ENCODE data around the gene GPRASP3. TPM values are rescaled to one million over a fixed set of nuclear protein-coding genes. Genes with fewer than 3 reads are reported as not detected.
"Not testable (repeated sequence)": the region's sequence is repeated elsewhere in the genome, so short reads cannot be mapped to it uniquely, and the experiment has no call there.

The GPRASP3 gene
- total RNA-seq, 1 experiment from 2014 or later, result 0.56 TPM

GRCh38 chrX:102711872-102712215 lies 8.7 kb upstream of the GPRASP3 start:
- H3K27ac ChIP-seq (ENCODE audit: low read length), result no peak overlapping the region
- H4K20me1 ChIP-seq (ENCODE audit: insufficient read depth, low read depth, low read length), result no peaks in the 10 kb centered on the region
- no peaks in the 10 kb centered on the region for H3K9me3 ChIP-seq (ENCODE audit: low read length)
- H3K4me3 ChIP-seq (ENCODE audit: low read length), result no peak overlapping the region
- no peaks in the 10 kb centered on the region for H3K9me2 ChIP-seq (replicated peaks; ENCODE audit: insufficient read depth, low read length)
- no peak for DNase-seq
- no peaks in the 10 kb centered on the region for H3K27me3 ChIP-seq (ENCODE audit: low read length)
- no peak overlapping the region for H3K4me2 ChIP-seq (ENCODE audit: low read depth, low read length, poor library complexity, severe bottlenecking)
- no peak overlapping the region for H3K9ac ChIP-seq (ENCODE audit: low read length)
- H3K79me2 ChIP-seq (ENCODE audit: low read length), result no peaks in the 10 kb centered on the region
- no peaks in the 10 kb centered on the region for H3K4me1 ChIP-seq (ENCODE audit: low read length)
- H3K36me3 ChIP-seq (ENCODE audit: insufficient read depth, low read length), result no peaks in the 10 kb centered on the region
- H2AFZ ChIP-seq (ENCODE audit: low read length), result no peak overlapping the region

GRCh38 chrX:102712216-102712966 lies 8.2 kb upstream of the GPRASP3 start, which contains the start of gene GPRASP2:
GPRASP2 (plus strand) TSS chrX:102712448; CDS start chrX:102714870, 2,422 bp downstream.
- no peaks in the 10 kb centered on the region for H3K9me3 ChIP-seq (ENCODE audit: low read length)
- no peaks in the 10 kb centered on the region for H3K79me2 ChIP-seq (ENCODE audit: low read length)
- DNase-seq, result no peak
- H3K27ac ChIP-seq (ENCODE audit: low read length), result no peak within 1 kb of the TSS
- no peaks in the 10 kb centered on the region for H3K4me1 ChIP-seq (ENCODE audit: low read length)
- no peaks in the 10 kb centered on the region for H3K36me3 ChIP-seq (ENCODE audit: insufficient read depth, low read length)
- H3K4me2 ChIP-seq (ENCODE audit: low read depth, low read length, poor library complexity, severe bottlenecking), result no peak within 1 kb of the TSS
- no peaks in the 10 kb centered on the region for H3K9me2 ChIP-seq (replicated peaks; ENCODE audit: insufficient read depth, low read length)
- no peak within 1 kb of the TSS for H3K9ac ChIP-seq (ENCODE audit: low read length)
- no peaks in the 10 kb centered on the region for H3K27me3 ChIP-seq (ENCODE audit: low read length)
- no peak within 1 kb of the TSS for H2AFZ ChIP-seq (ENCODE audit: low read length)
- H4K20me1 ChIP-seq (ENCODE audit: insufficient read depth, low read depth, low read length), result no peaks in the 10 kb centered on the region
- no peak within 1 kb of the TSS for H3K4me3 ChIP-seq (ENCODE audit: low read length)

GRCh38 chrX:102712981-102713625 lies 7.4 kb upstream of the GPRASP3 start:
- no peaks in the 10 kb centered on the region for H3K9me2 ChIP-seq (replicated peaks; ENCODE audit: insufficient read depth, low read length)
- DNase-seq, result no peak
- no peak overlapping the region for H3K4me2 ChIP-seq (ENCODE audit: low read depth, low read length, poor library complexity, severe bottlenecking)
- H3K36me3 ChIP-seq (ENCODE audit: insufficient read depth, low read length), result no peaks in the 10 kb centered on the region
- no peak overlapping the region for H3K4me3 ChIP-seq (ENCODE audit: low read length)
- no peak overlapping the region for H2AFZ ChIP-seq (ENCODE audit: low read length)
- H3K4me1 ChIP-seq (ENCODE audit: low read length), result no peaks in the 10 kb centered on the region
- H3K27me3 ChIP-seq (ENCODE audit: low read length), result no peaks in the 10 kb centered on the region
- no peak overlapping the region for H3K9ac ChIP-seq (ENCODE audit: low read length)
- no peaks in the 10 kb centered on the region for H4K20me1 ChIP-seq (ENCODE audit: insufficient read depth, low read depth, low read length)
- H3K9me3 ChIP-seq (ENCODE audit: low read length), result no peaks in the 10 kb centered on the region
- H3K79me2 ChIP-seq (ENCODE audit: low read length), result no peaks in the 10 kb centered on the region
- H3K27ac ChIP-seq (ENCODE audit: low read length), result no peak overlapping the region

- no peaks in the 10 kb centered on the region for H3K4me1 ChIP-seq (ENCODE audit: low read length)
- H2AFZ ChIP-seq (ENCODE audit: low read length), result no peak overlapping the region
- H3K27ac ChIP-seq (ENCODE audit: low read length), result no peak overlapping the region
- H3K79me2 ChIP-seq (ENCODE audit: low read length), result no peaks in the 10 kb centered on the region
- H3K9me2 ChIP-seq (replicated peaks; ENCODE audit: insufficient read depth, low read length), result no peaks in the 10 kb centered on the region
- no peaks in the 10 kb centered on the region for H3K36me3 ChIP-seq (ENCODE audit: insufficient read depth, low read length)
- no peaks in the 10 kb centered on the region for H4K20me1 ChIP-seq (ENCODE audit: insufficient read depth, low read depth, low read length)
- H3K27me3 ChIP-seq (ENCODE audit: low read length), result no peaks in the 10 kb centered on the region
- DNase-seq, result no peak
- no peak overlapping the region for H3K4me2 ChIP-seq (ENCODE audit: low read depth, low read length, poor library complexity, severe bottlenecking)
- no peaks in the 10 kb centered on the region for H3K9me3 ChIP-seq (ENCODE audit: low read length)
- H3K9ac ChIP-seq (ENCODE audit: low read length), result no peak overlapping the region
- no peak overlapping the region for H3K4me3 ChIP-seq (ENCODE audit: low read length)
Observed at GRCh38 chrX:102714994-102715393, 5.5 kb upstream of the GPRASP3 start.

DNA sequence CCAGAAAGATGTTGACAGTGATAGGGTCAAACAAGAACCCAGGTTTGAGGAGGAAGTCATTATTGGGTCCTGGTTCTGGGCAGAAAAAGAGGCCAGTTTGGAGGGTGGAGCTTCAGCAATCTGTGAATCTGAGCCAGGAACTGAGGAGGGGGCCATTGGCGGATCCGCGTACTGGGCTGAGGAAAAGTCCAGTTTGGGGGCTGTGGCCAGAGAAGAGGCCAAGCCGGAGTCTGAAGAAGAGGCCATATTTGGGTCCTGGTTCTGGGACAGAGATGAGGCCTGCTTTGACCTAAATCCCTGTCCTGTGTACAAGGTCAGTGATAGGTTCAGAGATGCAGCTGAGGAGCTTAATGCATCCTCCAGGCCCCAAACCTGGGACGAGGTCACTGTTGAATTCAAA lies 4.6 kb upstream of the GPRASP3 start:
- Histone ChIP-seq H3K79me2 (ENCODE audit: low read length) (no peaks in the 10 kb centered on the region), H3K9me2 (replicated peaks; ENCODE audit: insufficient read depth, low read length) (no peaks in the 10 kb centered on the region), H3K9me3 (ENCODE audit: low read length) (no peaks in the 10 kb centered on the region), H2AFZ (ENCODE audit: low read length) (no peak overlapping the region), H3K4me3 (ENCODE audit: low read length) (no peak overlapping the region), H3K4me2 (ENCODE audit: low read depth, low read length, poor library complexity, severe bottlenecking) (no peak overlapping the region), H3K36me3 (ENCODE audit: insufficient read depth, low read length) (no peaks in the 10 kb centered on the region), H3K4me1 (ENCODE audit: low read length) (no peaks in the 10 kb centered on the region), H4K20me1 (ENCODE audit: insufficient read depth, low read depth, low read length) (no peaks in the 10 kb centered on the region), H3K27me3 (ENCODE audit: low read length) (no peaks in the 10 kb centered on the region), H3K9ac (ENCODE audit: low read length) (no peak overlapping the region), H3K27ac (ENCODE audit: low read length) (no peak overlapping the region)
- no peak for DNase-seq

DNA sequence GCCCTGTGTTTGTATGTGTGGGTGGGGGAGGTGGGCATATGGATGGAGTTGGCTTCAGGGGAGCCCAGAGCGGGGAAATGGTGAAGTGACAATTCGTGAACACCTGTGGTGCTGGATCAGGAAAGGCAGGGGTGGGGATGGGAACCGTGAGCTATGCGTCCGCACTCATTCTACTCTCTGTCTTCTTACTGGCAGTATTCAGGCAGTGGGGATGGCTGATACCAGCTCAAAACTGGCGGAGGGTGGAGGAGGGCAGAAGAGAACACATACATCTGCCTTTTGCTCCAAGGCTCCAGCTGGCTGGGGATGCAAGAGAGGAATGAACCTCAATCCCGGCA lies 595 bp downstream of the GPRASP3 start:
- H2AFZ ChIP-seq (ENCODE audit: low read length); H3K27me3 ChIP-seq (ENCODE audit: low read length); DNase-seq; H3K4me3 ChIP-seq (ENCODE audit: low read length); H3K36me3 ChIP-seq (ENCODE audit: insufficient read depth, low read length); H3K79me2 ChIP-seq (ENCODE audit: low read length); H3K9me2 ChIP-seq (replicated peaks; ENCODE audit: insufficient read depth, low read length); H3K9ac ChIP-seq (ENCODE audit: low read length); H3K9me3 ChIP-seq (ENCODE audit: low read length); H3K4me2 ChIP-seq (ENCODE audit: low read depth, low read length, poor library complexity, severe bottlenecking); H3K27ac ChIP-seq (ENCODE audit: low read length); H4K20me1 ChIP-seq (ENCODE audit: insufficient read depth, low read depth, low read length); H3K4me1 ChIP-seq (ENCODE audit: low read length): not testable (repeated sequence)

- H3K4me2 ChIP-seq (ENCODE audit: low read depth, low read length, poor library complexity, severe bottlenecking), result no peak overlapping the region
- DNase-seq, result no peak
Observed at GRCh38 chrX:102723456-102723855, 2.9 kb downstream of the GPRASP3 start.

DNA sequence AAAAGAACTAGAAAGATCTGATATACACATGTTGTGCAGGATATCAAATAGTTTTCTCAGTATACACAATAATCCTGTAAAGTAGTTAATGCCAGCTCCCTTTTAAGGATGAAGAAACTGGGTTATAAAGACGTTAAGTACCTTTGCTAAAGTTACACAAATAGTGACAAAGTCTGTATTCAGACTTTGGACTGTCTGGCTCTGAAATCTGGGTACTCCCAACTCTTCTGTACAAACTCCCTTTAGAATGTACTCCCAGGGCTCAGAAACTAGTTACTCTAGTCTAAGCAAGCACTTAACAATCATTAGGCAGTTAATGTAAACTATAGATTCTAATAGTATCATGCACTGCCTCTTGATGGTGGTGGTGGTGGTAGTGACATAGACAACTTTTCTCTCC lies 7.2 kb downstream of the GPRASP3 start:
- no peak for DNase-seq
- H3K9ac ChIP-seq (ENCODE audit: low read length), result no peak overlapping the region
- H3K79me2 ChIP-seq (ENCODE audit: low read length), result no peaks in the 10 kb centered on the region
- no peaks in the 10 kb centered on the region for H3K4me1 ChIP-seq (ENCODE audit: low read length)
- no peak overlapping the region for H2AFZ ChIP-seq (ENCODE audit: low read length)
- no peak overlapping the region for H3K4me2 ChIP-seq (ENCODE audit: low read depth, low read length, poor library complexity, severe bottlenecking)
- no peaks in the 10 kb centered on the region for H3K36me3 ChIP-seq (ENCODE audit: insufficient read depth, low read length)
- no peaks in the 10 kb centered on the region for H3K9me2 ChIP-seq (replicated peaks; ENCODE audit: insufficient read depth, low read length)
- H3K9me3 ChIP-seq (ENCODE audit: low read length), result no peaks in the 10 kb centered on the region
- H3K27me3 ChIP-seq (ENCODE audit: low read length), result no peaks in the 10 kb centered on the region
- no peak overlapping the region for H3K4me3 ChIP-seq (ENCODE audit: low read length)
- no peak overlapping the region for H3K27ac ChIP-seq (ENCODE audit: low read length)
- H4K20me1 ChIP-seq (ENCODE audit: insufficient read depth, low read depth, low read length), result no peaks in the 10 kb centered on the region

More at GRCh38 chrX:102723456-102723855, 2.9 kb downstream of the GPRASP3 start:
- Histone ChIP-seq H3K36me3 (ENCODE audit: insufficient read depth, low read length) (no peaks in the 10 kb centered on the region), H3K4me3 (ENCODE audit: low read length) (no peak overlapping the region), H3K4me1 (ENCODE audit: low read length) (no peaks in the 10 kb centered on the region), H3K27me3 (ENCODE audit: low read length) (no peaks in the 10 kb centered on the region), H2AFZ (ENCODE audit: low read length) (no peak overlapping the region), H3K79me2 (ENCODE audit: low read length) (no peaks in the 10 kb centered on the region), H3K9me2 (replicated peaks; ENCODE audit: insufficient read depth, low read length) (no peaks in the 10 kb centered on the region), H3K9me3 (ENCODE audit: low read length) (no peaks in the 10 kb centered on the region), H3K9ac (ENCODE audit: low read length) (no peak overlapping the region), H4K20me1 (ENCODE audit: insufficient read depth, low read depth, low read length) (no peaks in the 10 kb centered on the region), H3K27ac (ENCODE audit: low read length) (no peak overlapping the region)

All from Karpas-422 (cell line).